ENCODE results near the gene ADARB2.

ADARB2 gene

DNA sequence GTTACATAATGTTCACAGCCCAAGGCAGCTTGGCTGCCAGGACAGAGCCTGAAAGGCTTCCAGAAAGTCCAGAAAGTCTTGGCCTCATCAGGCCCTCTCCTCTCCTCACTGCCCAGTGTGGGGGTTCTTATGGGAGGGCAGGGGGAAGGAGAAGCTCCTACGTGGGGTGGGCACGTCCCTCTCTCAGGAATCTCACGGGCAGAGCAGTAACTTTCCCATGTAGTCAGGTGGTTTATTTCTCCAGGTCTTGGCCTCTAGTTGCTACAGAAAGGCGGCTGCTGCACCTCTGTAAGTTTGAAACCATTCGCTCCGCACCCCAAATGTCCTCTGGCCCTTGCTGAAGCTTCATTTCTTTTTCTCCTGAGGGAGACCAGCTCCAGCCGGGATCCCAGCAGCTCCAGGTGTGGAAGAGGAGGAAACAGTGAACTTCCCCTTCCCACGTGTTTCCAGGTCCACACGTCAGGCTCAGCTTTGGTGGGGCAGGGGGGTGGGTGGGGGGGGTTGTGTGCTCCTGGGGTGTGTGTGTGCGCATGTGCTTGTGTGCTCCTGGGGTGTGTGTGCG, 360.9 kb downstream of the ADARB2 start:
- DNase-seq, result no peak

DNA sequence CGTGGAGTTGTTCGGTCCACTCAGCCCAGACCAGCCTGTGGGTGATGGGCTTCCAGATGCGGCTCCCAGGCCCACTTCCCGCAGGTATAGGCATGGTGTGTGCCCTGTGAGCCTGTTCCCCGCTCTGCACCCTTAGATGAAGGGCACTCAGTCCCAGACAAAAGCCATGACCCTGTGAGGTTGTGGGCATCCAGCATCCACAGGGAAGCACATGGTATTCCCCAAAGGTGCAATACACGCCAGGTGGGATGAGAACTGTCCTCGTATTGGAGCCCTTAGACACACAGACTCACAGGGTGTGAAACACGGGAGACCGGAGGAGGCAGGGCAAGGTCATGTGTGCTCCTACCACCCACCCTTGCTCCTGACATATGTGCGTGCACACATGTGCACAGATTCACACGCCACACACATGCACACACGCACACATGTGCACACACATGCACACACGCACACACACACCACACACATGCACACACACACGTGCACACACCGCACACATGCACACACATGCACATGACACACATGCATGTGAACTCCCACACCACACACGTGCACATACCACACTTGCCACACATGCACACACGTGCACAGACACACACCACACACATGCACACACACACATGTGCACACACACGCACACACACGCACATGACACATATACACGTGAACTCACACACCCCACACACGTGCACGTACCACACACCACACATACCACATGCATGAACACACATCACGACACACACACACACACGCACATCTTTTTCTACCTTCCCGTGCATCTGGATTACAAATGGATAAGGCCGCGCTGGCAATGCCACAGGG, 361.8 kb downstream of the ADARB2 start:
- no peak for DNase-seq

- DNase-seq, result no peak
Measured at GRCh38 chr10:1374511-1375345, 362.6 kb downstream of the ADARB2 start.

DNA sequence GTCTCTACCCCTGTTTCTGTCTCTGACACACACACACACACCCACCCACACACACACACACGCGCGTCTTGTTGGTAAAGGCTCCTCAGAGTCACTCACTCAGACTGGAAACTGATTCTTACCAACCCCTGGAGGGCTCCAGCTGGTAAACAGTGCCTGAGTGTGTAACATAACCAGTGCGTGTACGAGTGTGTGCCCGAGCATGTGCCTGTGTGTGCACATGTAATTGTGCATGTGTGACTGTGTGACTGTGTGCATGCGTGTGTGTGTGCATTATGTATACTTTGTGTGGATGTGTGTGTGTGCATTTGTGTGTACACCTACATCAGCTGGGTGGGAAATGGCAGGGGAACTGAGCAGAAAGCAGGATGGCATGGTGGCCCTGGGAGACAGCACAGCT, 364.0 kb downstream of the ADARB2 start:
- DNase-seq, result no peak

DNA sequence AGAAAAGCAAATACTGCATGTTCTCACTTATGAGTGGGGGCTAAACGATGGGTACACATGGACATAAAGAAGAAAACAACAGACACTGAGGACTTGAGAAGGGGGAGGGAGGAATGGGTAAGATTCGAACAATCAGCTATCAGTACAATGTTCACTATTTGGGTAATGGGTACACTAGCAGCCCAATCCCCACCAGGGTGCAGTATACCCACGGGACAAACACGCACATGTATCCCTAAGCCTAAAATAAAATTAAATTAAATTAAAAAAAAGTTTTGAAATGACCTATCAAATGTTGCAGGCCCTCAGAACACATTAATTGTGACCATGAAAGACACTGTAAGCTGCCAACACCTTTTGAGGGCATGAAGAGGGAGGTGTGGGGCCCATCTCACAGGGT, 365.1 kb downstream of the ADARB2 start:
- no peak for DNase-seq

DNA sequence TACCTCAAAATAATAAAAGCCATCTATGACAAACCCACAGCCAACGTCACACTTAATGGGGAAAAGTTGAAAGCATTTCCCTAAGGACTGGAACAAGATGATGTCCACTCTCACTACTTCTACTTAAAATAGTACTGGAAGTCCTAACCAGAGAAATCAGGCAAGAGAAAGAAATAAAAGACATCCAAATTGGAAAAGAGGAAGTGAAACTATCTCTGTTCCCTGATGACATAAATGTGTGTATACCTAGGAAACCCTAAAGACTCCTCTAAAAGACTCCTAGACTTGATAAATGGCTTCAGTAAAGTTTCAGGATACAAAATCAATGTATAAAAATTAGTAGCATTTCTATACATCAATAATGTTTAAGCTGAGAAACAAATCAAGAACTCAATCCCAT, 367.0 kb downstream of the ADARB2 start:
- DNase-seq, result no peak

DNA sequence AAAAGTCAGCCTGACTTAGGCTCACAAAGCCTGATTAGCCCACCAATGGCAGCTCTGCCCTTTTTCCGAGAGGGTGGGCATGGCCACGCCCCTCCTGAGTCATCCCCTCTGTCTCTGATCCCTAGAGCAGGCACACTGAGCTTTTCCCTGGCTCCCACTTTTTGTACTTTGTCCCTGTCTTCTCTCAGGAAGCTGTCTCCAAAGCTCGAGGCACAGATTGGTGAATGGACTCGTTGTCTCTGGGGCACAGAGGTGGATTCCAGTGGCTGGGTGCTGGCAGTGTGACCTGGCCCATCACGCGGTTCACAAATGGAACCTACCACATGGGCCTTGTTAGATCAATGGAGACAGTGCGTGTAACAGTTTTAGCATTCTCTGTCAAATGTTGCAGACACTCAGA, 367.7 kb downstream of the ADARB2 start:
- no peak for DNase-seq

DNA sequence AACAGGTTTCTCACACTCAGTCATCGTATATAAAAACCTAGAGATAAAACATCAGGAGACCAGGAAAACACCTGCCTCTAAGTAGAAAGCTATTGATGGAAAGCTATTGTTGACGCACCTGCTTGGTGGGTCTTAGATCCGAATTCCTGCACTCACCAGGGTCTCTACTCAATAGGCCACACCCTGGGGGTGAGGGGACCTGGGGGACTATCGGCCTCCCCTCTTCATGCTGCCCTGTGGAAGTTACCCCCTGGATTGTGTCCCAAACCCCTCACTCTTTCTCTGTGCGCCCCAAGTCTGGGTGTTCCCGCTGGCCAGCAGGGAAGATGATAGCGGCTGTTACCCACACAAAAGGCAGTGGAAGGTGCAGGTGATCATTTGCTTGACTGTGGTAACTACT, 368.1 kb downstream of the ADARB2 start:
- DNase-seq, result no peak

- DNase-seq, result peak; percentile 31
Measured at GRCh38 chr10:1368842-1369171, 368.5 kb downstream of the ADARB2 start.

GRCh38 chr10:1367938-1368841, 369.1 kb downstream of the ADARB2 start:
- no peak for DNase-seq

DNA sequence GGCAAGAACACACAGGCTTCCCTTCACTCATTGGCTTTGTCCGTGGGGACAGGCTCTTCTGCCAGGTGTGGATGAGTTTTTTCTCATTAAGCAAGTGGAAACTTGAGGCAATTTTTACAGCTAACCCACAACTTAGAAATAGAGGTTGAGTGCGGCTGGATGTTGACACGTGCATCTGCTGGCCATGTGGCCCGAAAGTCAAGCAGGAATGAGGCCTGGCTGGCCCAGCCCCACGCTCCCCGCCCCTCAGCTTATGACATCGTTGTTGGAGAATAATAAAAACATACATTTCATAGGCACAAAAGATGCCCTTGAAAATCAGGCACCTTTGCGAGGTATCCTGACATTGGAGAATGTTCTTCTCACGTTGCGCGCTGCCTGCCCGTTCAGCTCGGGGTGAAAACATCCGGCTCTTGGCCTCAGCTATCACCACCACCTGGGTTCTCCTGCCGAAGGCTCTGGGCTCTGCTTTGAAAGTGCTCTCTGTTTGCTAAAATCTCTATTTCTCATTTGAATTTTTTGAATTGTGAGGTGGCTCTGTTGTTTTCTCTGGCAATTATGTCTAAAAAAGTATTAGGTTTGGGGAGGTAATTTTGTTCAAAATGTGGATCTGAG, 370.4 kb downstream of the ADARB2 start:
- DNase-seq, result no peak

DNA sequence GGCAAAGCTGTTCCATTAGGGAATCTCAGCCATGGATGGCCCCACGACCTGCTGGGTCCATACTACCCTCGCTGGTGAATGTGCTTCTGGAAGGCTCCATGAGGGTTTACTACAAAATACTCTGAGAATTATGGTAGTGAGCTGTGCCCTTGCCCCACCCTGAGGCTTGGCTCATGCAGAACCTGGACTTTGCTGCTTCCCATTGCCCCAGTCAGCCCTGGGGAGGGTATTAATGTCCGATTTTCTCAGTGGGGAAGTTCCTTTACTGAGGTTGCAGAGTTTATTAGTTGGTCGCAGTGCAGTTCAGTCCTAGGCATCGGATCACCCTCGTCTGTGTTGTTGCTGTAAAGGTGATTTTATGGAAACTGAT, 371.0 kb downstream of the ADARB2 start:
- no peak for DNase-seq

- DNase-seq, result no peak
Measured at GRCh38 chr10:1365540-1366321, 371.6 kb downstream of the ADARB2 start.

DNA sequence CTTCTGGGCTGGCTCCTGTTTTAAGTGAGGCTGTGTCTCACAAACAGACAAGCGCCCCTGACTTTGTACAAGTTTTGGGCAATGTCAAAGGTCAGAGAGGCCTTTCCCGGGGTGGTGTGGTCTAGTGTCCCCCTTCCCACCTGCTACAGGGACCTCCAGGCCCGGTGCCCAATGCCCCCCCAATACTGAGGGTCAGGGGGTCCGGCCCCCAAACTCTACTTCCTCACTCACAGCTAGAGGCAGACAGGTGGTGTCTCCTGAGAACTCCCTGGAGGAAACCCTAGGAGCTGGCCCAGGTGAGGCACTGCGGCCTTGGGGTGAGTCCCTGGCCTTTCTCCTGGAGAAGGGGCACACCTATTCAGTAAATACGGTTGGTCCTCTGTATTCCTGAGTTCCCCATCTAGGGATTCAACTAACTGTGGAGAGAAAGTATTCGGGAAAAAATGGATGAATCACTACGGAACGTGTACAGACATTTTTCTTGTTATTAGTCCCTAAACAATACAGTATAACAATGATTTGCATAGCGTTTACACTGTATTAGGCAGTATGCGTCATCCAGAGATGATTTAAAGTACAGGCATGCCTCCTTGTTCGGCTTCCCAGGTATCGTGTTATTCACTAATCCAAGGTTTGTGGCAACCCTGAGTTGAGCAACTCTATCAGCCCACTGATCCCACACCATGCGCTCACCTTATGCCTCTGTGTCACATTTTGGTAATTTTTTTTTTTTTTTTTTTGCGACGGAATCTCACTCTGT, 373.0 kb downstream of the ADARB2 start:
- no peak for DNase-seq

GRCh38 chr10:1363446-1364121, 373.7 kb downstream of the ADARB2 start:
- no peak for DNase-seq

- DNase-seq, result no peak
Measured at GRCh38 chr10:1362589-1363445, 374.5 kb downstream of the ADARB2 start.

DNA sequence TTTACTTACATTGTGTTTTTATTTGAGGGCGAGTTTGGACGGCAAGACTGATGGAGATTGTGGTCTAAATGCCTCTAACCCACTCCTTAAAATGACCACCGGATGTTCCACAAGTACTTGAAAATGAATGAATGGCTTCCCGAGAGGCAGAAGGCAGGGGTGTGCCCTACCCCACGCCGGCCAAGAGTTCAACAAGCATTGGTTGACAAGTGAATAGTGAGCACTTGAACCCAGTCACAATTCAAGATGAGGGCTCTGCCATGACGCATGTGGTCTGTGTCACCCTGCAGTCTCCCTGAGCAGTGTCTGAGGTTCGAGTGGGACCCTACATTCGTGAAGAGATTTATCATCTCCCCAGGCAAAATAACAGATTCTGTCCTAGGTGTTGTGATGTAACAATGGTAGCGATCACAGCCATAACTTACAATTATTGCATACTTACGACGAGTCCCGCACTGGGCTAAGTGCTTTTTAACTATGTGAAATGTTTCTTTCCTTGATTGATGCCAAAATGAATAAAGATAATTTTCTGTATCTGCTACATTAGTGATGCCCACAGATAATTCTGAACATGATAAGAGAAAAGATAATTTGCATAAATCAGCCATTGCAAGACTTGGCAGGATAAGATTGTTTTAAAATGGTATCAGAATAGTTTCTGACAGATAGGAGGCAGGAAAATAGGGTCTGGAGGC, 375.8 kb downstream of the ADARB2 start:
- no peak for DNase-seq

DNA sequence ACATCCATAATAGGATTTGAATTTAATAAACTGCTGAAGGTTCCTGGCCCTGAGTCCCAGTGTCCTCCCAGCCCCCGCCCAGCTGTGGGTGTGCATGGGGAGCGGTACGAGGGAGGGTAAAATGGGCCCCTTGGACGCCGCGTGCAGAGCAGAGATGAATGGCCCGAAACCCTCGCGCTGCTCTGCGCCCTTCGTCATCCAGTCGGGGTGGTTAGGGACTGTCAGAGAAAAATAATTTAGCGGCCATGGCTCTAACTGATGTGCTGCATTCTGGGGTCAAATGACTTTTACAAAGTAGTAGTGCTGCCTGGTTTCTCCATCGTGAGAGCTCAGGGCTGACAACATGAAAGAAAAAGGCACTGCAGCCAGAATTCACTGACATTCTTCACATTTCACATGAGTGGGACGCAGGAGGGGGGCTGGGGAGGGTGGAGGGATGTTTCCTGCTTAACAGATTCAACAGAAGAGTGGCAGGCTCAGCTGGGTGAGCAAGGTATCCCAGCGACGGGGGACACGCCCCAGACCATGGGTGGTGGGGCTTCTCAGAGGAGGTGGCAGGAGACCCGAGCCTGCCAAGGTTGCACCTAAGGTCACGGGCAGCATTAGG, 376.7 kb downstream of the ADARB2 start:
- peak; percentile 87 for DNase-seq
